Hypothalamus (tissue), 51 donors: ENCODE data around the gene FAM240B.

ENCODE experiments used
- DNase-seq, 51 donors: peaks; one replicate each; lab custom pipeline; 2025; lab: John Stamatoyannopoulos, UW

Gene FAM240B

DNA sequence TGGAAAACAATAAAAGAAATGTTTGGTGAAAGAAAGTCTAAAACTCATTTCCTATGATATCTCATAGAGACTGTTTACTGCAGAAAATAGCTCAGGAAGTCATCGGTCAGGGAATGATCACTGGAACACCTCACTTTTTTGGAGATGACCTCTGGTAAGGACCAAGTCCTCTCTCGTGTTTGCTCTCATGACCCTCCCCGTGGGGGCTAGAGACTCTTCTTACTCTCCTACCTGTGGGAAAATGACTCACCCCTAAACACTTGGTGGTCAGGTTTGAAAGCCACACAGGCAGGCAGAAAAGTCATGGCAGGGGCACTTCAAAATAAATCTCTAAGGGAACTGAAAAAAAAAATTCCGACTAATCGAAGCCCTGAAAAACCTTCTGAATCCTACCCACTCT lies 48.2 kb downstream of the FAM240B start:
- DNase-seq, result no peak

GRCh38 chr9:38671372-38671731 lies 48.6 kb downstream of the FAM240B start:
- no peak for DNase-seq

DNA sequence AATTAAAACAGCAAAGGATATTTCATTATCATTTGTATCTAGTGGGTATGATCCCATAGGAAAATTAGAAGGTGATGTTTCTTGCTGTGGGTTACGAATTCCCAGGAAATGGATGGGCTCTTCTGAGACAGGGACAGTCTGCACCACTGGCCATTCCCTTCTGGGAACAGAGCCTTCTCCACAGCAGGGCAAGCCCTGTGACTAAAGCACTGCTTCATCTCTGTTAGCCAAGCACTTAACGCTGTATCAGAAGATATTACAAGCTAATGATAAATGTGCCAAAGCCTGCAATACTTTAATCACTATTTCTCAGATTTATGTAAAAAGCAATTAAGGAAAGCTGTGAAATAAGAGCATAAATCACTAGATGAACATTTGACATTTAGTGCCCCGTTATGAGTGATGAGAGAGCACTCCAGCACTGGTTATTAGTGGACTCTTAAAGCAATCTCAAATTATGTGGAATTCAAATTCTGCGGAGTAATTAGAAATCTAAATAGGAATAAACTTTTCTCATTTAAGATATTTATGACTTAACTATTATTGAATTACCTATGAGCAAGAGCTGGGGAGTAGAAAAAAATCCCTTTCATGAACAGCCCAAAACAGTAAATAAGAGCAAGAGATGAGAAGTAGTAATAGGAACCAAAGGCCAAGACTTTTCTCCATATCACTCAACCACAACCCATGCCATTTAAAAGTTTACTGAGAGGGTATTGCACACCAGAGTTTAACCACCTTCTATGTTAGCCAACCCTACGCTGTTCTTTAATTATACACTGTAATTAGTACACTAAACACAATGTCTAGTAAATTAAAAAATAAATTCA lies 49.2 kb downstream of the FAM240B start:
- DNase-seq, result no peak

DNA sequence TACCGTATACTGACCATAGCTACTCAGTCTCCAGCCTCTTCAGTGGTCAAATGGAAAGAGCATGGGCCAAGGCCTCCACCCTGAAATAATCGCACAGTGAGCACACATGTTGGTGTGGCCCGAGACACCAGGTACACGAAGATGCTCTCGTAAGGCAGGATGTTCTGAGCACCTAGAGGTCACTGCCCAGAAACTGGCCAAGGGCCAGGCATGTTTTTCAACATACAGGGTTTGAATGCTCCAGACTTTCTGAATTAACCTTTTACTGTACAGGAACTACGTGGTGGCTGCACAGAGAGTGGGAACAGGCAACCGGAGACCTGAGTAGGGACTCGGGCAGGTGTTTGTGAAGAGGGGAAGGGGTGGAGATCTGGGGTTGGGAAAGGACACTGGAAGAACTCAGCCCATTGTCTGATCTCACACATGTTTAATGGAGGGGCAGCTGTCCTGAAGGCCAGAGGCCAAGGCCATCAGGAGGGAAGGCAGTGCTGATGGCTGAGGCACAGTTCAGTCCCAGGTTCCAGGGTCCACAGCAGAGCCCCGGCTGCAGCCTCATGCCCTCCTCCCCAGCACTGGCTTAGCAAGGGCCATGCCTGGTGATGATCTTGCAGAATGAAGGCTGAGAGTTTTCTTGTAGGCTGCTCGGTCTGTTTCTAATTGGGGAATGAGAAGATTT lies 51.0 kb downstream of the FAM240B start:
- DNase-seq, result no peak

DNA sequence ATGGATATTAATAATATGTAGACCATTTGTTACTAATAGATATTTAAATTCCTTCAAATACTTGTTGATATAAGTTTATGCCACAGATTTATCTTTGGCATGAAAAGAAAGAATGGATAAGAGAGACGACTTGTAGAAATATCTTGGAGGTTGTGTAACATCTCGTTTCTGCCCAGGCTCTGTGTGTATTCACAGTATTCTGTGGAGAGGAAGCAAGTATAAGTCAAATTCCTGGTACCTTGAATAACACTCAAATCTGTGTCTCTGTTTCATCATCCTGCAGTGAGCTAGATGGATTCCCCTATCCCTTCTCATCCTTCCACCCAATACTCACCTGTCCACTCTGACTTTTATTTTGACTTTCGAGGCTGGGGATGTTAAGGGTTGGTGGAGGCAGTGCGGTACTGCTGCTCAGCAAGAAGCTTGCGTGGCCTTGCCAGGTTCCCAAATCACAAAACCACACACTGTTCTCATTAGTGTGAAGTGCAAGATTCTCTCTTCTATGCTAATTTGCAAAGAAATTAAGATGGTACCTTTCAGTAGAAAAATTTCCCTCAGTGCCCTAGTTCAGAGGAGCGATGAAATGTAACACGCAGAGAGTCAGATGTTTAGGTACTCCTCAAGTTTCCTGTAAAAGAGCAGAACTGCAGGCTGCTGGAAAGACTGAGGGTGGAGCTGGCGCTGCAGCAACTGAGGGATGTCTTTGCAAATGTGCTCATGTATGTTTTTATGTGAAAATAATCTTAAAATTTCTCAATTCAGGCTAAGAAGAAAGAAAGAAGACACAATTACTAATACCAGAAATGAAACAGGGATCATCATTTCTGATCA lies 57.0 kb downstream of the FAM240B start:
- peak in 20 of 51 donors; percentile 4 to 70 (median 32) for DNase-seq

- no peak for DNase-seq
Observed at GRCh38 chr9:38659538-38659937, 60.4 kb downstream of the FAM240B start.

GRCh38 chr9:38656896-38657295 lies 63.0 kb downstream of the FAM240B start:
- no peak for DNase-seq

DNA sequence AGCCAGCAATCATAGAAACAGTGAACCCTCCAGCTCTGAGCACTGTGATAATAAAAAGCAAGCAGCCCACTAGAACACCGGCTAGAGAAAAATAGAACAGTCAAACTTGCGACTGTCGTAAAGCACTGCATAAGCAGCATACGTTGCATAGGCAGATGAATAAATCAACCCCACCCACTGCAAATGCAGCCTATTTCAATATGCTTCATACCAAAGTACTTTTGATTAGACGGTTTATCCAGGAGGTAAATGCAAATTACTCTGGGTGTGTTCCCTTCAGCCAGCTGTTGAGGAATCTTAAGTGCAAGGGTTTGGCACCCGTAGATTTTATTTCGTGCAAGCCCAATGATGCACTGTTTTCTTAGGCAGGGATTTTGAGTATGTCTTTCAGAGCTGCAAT lies 67.4 kb downstream of the FAM240B start:
- peak in 1 of 51 donors; percentile 38 for DNase-seq

- peak in 1 of 51 donors; percentile 38 for DNase-seq
Observed at GRCh38 chr9:38652044-38652443, 67.9 kb downstream of the FAM240B start.

GRCh38 chr9:38651400-38652042 lies 68.4 kb downstream of the FAM240B start:
- peak in 1 of 51 donors; percentile 10 for DNase-seq

DNA sequence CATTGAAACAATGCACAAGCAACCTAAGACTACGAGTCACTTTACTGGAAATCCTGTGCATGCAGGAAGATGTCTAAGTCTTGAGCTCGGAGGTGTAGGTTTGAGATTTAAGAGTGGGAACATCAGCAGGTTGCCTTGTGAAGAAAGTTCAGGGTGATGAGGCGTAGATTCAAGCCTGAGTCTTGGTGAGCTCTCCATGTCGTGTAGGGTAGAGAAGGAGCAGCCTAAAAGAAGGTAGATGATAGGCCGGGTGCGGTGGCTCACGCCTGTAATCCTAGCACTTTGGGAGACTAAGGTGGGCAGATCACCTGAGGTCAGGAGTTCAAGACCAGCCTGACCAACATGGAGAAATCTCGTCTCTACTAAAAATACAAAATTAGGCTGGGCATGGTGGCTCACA lies 69.4 kb downstream of the FAM240B start:
- no peak for DNase-seq

- peak in 1 of 51 donors; percentile 18 for DNase-seq
Observed at GRCh38 chr9:38649731-38650363, 70.1 kb downstream of the FAM240B start.

DNA sequence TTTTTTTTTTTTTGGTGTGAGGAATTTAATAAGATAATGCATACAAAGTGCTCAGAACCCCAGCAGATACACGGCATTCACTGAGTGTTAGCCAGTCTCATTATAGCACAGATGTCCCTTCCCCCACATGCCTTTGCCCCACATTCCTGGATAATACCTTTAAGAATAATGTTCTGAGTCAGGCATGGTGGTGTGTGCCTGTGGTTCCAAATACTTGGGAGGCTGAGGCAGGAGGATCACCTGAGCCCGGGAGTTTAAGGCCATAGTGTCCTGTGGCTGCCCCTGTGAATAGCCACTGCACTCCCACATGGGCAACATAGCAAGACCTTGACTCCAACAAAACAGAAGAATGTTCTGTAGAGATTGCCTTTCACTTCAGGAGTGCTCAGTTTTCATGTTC lies 75.3 kb downstream of the FAM240B start:
- no peak for DNase-seq
